ENCODE data around the gene NR2F2.

The NR2F2 gene

DNA sequence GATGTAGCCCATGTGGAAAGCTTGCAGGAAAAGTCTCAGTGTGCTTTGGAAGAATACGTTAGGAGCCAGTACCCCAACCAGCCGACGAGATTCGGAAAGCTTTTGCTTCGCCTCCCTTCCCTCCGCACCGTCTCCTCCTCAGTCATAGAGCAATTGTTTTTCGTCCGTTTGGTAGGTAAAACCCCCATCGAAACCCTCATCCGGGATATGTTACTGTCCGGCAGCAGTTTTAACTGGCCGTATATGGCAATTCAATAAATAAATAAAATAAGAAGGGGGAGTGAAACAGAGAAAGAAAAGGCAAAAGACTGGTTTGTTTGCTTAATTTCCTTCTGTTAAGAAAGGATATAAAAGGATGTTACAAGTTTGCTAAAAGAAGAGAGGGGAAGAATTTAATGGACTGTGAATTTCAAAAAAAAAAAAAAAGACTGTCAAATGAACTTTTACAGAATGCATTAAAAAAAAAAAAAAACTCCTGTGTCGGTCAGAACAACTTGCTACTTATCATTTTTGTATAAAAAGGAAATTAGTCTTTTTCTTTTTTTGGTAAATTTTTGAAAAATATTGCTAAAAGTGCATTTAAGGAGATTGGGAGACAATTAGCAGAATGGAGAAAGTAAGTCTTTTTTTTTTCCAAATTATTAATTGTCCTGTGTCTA is 7.0 kb downstream of the NR2F2 start:
- H3K4me3 ChIP-seq (ENCODE audit: low read depth, low read length), result peak overlapping the region; percentile 99
- no peak for TF ChIP-seq CTCF (IDR thresholded peaks at IDR 0.05; ENCODE audit: low read depth, low read length)

DNA sequence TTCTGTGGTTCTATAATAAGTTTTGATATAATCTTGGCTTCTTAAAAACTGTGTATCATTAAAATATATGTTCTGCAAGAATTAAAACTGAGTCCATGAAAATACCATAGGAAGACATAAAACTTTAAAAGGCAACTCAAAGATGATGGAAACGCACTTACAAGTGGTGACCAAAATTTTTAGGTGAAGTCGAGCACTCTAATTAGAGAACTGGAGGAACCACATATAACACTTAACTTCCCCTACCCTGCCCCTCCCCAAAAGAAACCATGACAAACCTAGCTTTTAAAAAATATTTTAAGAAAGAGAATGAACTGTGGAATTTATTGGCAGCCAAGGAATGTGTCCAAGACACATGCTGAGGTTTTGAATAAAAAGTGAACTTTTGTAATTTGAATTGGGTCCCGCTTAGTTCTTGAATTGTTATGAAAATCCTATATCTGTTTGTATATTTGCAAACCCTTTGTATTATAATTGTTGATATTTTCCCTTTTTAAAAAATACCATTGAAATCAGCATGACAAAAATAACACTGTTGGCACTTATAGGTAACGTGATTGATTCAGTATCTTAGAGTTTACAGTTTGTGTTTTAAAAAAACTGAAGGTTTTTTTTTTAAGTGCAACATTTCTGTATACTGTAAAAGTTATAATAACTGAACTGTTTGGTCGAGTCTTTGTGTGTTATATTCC is 7.7 kb downstream of the NR2F2 start:
- no peak for TF ChIP-seq CTCF (IDR thresholded peaks at IDR 0.05; ENCODE audit: low read depth, low read length)
- peak overlapping the region; percentile 99 for H3K4me3 ChIP-seq (ENCODE audit: low read depth, low read length)

DNA sequence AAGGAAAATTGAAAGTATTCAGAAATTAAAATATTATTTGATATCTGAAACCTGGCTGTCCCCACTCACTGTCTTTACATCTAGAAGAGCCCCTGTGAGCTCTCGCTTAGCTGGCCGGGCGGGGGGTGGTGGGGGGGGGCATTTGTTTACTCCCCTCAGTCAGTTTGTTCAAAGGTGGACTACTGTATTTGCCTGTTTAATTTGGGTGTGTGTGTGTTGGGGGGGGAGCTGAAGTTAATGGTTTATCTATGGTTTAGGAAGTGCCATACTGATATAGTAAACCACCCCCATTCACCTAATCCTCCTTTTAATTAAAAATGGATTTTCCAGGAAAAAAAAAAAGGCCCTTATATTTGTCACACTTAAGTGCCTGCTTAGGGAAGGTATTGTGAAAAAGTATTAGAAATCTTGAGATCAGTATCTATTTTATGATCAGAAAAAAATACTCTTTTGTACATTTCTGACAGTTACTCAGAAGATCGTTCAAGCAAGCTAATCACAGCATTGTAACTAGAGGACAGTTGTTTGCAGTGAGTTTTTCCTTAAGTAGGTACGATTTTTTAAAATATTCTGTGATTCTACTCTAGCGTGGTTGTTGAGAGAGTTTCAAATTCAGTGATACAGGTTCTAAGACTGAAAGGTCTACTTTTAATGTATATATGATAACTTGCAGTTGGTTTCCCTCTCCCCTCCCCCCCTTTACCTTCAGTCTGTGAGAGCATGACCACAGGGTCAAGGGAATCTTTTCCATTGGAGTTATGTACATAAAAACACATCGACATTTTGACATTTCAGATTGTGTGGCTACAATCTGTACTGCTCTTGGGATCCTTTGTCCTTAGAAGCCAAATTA is 8.5 kb downstream of the NR2F2 start:
- H3K4me3 ChIP-seq (ENCODE audit: low read depth, low read length), result peak overlapping the region; percentile 99
- TF ChIP-seq CTCF (IDR thresholded peaks at IDR 0.05; ENCODE audit: low read depth, low read length), result no peak

DNA sequence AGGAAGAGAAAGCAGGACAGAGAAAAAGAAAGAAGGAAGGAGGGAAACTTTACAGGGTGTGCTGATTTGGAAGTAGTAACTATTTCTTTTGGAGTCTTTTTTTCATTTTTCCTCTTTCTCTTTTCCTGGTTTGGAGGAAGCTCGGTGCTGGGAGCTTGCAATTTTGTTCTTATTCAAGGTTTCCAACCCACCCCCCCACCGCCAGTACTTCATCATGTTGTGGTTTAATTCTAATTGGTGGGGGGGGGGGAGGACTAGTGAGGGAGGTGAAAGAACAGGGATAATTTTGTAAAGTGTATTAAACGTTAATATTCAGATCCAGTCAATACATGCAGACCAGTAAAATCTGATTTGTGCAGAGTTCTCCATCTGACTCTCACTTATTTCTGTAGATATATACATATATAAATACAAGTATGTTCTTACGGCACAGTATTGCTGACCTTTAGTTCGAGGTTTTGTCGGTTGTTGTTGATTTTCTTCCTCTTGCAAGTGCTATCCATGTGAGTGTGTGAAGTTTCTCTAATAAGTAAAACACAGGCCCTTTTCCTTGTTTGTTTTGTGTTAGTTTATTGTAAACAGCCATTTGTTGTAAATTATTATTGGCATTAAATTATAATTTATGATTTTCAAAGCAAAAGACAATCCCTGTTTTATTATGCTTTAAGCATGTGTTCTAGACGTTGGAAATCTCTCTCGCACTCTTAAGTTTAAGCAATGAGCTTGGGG is 9.3 kb downstream of the NR2F2 start:
- peak overlapping the region; percentile 99 for H3K4me3 ChIP-seq (ENCODE audit: low read depth, low read length)
- no peak for TF ChIP-seq CTCF (IDR thresholded peaks at IDR 0.05; ENCODE audit: low read depth, low read length)

- TF ChIP-seq CTCF (IDR thresholded peaks at IDR 0.05; ENCODE audit: low read depth, low read length), result no peak
- H3K4me3 ChIP-seq (ENCODE audit: low read depth, low read length), result peak overlapping the region; percentile 99
These were observed 9.8 kb downstream of the NR2F2 start for GRCh38 chr15:96340348-96340597.

- peak overlapping the region; percentile 99 for H3K4me3 ChIP-seq (ENCODE audit: low read depth, low read length)
These were observed 10.4 kb downstream of the NR2F2 start for GRCh38 chr15:96340598-96341512.

More at GRCh38 chr15:96340598-96341512, 10.4 kb downstream of the NR2F2 start:
- TF ChIP-seq CTCF (IDR thresholded peaks at IDR 0.05; ENCODE audit: low read depth, low read length), result no peak
